ENCODE data around the gene OR2AG1.

OR2AG1 gene

GRCh38 chr11:6738590-6738989, 44.2 kb upstream of the OR2AG1 start:
- Histone ChIP-seq H3K4me1 (ENCODE audit: control insufficient read depth, insufficient read depth, low read length) (no peaks in the 10 kb centered on the region), H3K36me3 (ENCODE audit: control insufficient read depth in 2 of 2, insufficient read depth in 1 of 2, low read length in 2 of 2) (no peaks in the 10 kb centered on the region), H3K4me3 (ENCODE audit: low read depth, low read length) (no peak overlapping the region), H3K27ac (ENCODE audit: extremely low read depth, low read depth, low read length) (no peak overlapping the region), H3K9me3 (ENCODE audit: control insufficient read depth, insufficient read depth, low read depth, low read length) (no peaks in the 10 kb centered on the region)
- POLR2A ChIA-PET, result no interaction called here
- no peak for TF ChIP-seq ZNF175 (tag by site-specific recombination; IDR thresholded peaks at IDR 0.05)
- no peak for TF ChIP-seq ZNF701 (tag by site-specific recombination; IDR thresholded peaks at IDR 0.05)
- TF ChIP-seq ZNF426 (tag by site-specific recombination; IDR thresholded peaks at IDR 0.05), result no peak
- TF ChIP-seq, protein P1, sequence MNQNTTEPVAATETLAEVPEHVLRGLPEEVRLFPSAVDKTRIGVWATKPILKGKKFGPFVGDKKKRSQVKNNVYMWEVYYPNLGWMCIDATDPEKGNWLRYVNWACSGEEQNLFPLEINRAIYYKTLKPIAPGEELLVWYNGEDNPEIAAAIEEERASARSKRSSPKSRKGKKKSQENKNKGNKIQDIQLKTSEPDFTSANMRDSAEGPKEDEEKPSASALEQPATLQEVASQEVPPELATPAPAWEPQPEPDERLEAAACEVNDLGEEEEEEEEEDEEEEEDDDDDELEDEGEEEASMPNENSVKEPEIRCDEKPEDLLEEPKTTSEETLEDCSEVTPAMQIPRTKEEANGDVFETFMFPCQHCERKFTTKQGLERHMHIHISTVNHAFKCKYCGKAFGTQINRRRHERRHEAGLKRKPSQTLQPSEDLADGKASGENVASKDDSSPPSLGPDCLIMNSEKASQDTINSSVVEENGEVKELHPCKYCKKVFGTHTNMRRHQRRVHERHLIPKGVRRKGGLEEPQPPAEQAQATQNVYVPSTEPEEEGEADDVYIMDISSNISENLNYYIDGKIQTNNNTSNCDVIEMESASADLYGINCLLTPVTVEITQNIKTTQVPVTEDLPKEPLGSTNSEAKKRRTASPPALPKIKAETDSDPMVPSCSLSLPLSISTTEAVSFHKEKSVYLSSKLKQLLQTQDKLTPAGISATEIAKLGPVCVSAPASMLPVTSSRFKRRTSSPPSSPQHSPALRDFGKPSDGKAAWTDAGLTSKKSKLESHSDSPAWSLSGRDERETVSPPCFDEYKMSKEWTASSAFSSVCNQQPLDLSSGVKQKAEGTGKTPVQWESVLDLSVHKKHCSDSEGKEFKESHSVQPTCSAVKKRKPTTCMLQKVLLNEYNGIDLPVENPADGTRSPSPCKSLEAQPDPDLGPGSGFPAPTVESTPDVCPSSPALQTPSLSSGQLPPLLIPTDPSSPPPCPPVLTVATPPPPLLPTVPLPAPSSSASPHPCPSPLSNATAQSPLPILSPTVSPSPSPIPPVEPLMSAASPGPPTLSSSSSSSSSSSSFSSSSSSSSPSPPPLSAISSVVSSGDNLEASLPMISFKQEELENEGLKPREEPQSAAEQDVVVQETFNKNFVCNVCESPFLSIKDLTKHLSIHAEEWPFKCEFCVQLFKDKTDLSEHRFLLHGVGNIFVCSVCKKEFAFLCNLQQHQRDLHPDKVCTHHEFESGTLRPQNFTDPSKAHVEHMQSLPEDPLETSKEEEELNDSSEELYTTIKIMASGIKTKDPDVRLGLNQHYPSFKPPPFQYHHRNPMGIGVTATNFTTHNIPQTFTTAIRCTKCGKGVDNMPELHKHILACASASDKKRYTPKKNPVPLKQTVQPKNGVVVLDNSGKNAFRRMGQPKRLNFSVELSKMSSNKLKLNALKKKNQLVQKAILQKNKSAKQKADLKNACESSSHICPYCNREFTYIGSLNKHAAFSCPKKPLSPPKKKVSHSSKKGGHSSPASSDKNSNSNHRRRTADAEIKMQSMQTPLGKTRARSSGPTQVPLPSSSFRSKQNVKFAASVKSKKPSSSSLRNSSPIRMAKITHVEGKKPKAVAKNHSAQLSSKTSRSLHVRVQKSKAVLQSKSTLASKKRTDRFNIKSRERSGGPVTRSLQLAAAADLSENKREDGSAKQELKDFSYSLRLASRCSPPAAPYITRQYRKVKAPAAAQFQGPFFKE (tag by site-specific recombination; IDR thresholded peaks at IDR 0.05; ENCODE audit: borderline replicate concordance), result no peak
- no peak for TF ChIP-seq ZNF221 (tag by site-specific recombination; IDR thresholded peaks at IDR 0.05; ENCODE audit: borderline replicate concordance)
- no peak for TF ChIP-seq ZNF549 (tag by site-specific recombination; IDR thresholded peaks at IDR 0.05)
- no peak for TF ChIP-seq ZFP3 (tag by site-specific recombination; IDR thresholded peaks at IDR 0.05; ENCODE audit: low read depth)
- TF ChIP-seq ZBTB21 (tag by site-specific recombination; IDR thresholded peaks at IDR 0.05), result no peak
- no peak for TF ChIP-seq ZNF214 (tag by site-specific recombination; IDR thresholded peaks at IDR 0.05; ENCODE audit: borderline replicate concordance)
- CTCF ChIA-PET, result interaction anchor here (0.6 to 8.8 kb wide), 14 partner anchors 8 to 837 kb away, joined by 3 to 83 read pairs (median 6); partner anchors contain the start of gene OR2AG2

GRCh38 chr11:6742260-6742659, 40.6 kb upstream of the OR2AG1 start:
- H3K27ac ChIP-seq (ENCODE audit: extremely low read depth, low read depth, low read length), result no peak overlapping the region
- no peaks in the 10 kb centered on the region for H3K4me1 ChIP-seq (ENCODE audit: control insufficient read depth, insufficient read depth, low read length)
- no peak overlapping the region for H3K4me3 ChIP-seq (ENCODE audit: low read depth, low read length)
- ChIA-PET CTCF (interaction anchor here (1.1 to 8.8 kb wide), 2 partner anchors 15 to 36 kb away, joined by 3 to 83 read pairs; no protein-coding TSS in a partner anchor), POLR2A (no interaction called here)
- H3K9me3 ChIP-seq (ENCODE audit: control insufficient read depth, insufficient read depth, low read depth, low read length), result no peaks in the 10 kb centered on the region
- no peaks in the 10 kb centered on the region for H3K36me3 ChIP-seq (ENCODE audit: control insufficient read depth in 2 of 2, insufficient read depth in 1 of 2, low read length in 2 of 2)
- TF ChIP-seq SALL2 (tag by site-specific recombination; IDR thresholded peaks at IDR 0.05; ENCODE audit: borderline replicate concordance) (no peak), ZBTB20 (tag by site-specific recombination; IDR thresholded peaks at IDR 0.05) (no peak), ZFP37 (tag by site-specific recombination; IDR thresholded peaks at IDR 0.05) (no peak), ZNF530 (tag by site-specific recombination; IDR thresholded peaks at IDR 0.05; ENCODE audit: low read depth) (no peak), ZBTB21 (tag by site-specific recombination; IDR thresholded peaks at IDR 0.05) (no peak), ZNF324 (tag by site-specific recombination; IDR thresholded peaks at IDR 0.05) (no peak), ZNF292 (tag by site-specific recombination; IDR thresholded peaks at IDR 0.05; ENCODE audit: borderline replicate concordance, low read depth) (no peak), ZNF112 (tag by site-specific recombination; IDR thresholded peaks at IDR 0.05) (no peak), ZNF654 (tag by site-specific recombination; IDR thresholded peaks at IDR 0.05; ENCODE audit: low read depth) (no peak), ZNF26 (tag by site-specific recombination; IDR thresholded peaks at IDR 0.05) (no peak)
- TF ChIP-seq, protein P2, sequence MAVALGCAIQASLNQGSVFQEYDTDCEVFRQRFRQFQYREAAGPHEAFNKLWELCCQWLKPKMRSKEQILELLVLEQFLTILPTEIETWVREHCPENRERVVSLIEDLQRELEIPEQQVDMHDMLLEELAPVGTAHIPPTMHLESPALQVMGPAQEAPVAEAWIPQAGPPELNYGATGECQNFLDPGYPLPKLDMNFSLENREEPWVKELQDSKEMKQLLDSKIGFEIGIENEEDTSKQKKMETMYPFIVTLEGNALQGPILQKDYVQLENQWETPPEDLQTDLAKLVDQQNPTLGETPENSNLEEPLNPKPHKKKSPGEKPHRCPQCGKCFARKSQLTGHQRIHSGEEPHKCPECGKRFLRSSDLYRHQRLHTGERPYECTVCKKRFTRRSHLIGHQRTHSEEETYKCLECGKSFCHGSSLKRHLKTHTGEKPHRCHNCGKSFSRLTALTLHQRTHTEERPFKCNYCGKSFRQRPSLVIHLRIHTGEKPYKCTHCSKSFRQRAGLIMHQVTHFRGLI (tag by site-specific recombination; IDR thresholded peaks at IDR 0.05), result no peak
- TF ChIP-seq, protein P3, sequence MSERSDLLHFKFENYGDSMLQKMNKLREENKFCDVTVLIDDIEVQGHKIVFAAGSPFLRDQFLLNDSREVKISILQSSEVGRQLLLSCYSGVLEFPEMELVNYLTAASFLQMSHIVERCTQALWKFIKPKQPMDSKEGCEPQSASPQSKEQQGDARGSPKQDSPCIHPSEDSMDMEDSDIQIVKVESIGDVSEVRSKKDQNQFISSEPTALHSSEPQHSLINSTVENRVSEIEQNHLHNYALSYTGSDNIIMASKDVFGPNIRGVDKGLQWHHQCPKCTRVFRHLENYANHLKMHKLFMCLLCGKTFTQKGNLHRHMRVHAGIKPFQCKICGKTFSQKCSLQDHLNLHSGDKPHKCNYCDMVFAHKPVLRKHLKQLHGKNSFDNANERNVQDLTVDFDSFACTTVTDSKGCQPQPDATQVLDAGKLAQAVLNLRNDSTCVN (tag by site-specific recombination; optimal IDR thresholded peaks at IDR 0.05), result no peak
- TF ChIP-seq, protein P4, sequence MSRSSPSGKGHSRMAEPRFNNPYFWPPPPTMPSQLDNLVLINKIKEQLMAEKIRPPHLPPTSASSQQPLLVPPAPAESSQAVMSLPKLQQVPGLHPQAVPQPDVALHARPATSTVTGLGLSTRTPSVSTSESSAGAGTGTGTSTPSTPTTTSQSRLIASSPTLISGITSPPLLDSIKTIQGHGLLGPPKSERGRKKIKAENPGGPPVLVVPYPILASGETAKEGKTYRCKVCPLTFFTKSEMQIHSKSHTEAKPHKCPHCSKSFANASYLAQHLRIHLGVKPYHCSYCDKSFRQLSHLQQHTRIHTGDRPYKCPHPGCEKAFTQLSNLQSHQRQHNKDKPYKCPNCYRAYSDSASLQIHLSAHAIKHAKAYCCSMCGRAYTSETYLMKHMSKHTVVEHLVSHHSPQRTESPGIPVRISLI (tag by site-specific recombination; IDR thresholded peaks at IDR 0.05), result no peak
- TF ChIP-seq, protein P5, sequence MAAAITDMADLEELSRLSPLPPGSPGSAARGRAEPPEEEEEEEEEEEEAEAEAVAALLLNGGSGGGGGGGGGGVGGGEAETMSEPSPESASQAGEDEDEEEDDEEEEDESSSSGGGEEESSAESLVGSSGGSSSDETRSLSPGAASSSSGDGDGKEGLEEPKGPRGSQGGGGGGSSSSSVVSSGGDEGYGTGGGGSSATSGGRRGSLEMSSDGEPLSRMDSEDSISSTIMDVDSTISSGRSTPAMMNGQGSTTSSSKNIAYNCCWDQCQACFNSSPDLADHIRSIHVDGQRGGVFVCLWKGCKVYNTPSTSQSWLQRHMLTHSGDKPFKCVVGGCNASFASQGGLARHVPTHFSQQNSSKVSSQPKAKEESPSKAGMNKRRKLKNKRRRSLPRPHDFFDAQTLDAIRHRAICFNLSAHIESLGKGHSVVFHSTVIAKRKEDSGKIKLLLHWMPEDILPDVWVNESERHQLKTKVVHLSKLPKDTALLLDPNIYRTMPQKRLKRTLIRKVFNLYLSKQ (tag by site-specific recombination; IDR thresholded peaks at IDR 0.05; ENCODE audit: borderline replicate concordance), result no peak

Data from HEK293 (cell line).